Liver (tissue), 9 donors: ENCODE results near the gene PRAF2. TPM values are rescaled to one million over a fixed set of nuclear protein-coding genes. Genes with fewer than 3 reads are reported as not detected.

ENCODE experiments used
- DNase-seq: peaks from one replicate; pipeline ENCODE4 v3.0.0-alpha.2; 2017; ENCODE audit warnings: low spot score
- H3K27ac ChIP-seq, 2 donors: one replicate each; pipeline ENCODE4 v1.7.0; 2013; ENCODE audit warnings: inconsistent platforms in 2 of 2, low read length in 2 of 2, control low read depth in 1 of 2, low read depth in 1 of 2, mild to moderate bottlenecking in 1 of 2
- H3K27me3 ChIP-seq, 4 donors: one replicate each; pipeline versions ENCODE4 v1.6.1 to v1.7.0; 2013; ENCODE audit warnings: low read length in 3 of 4, inconsistent platforms in 1 of 4, mild to moderate bottlenecking in 1 of 4, moderate library complexity in 1 of 4; ENCODE audit not compliant: control insufficient read depth in 4 of 4, insufficient read depth in 4 of 4
- H3K36me3 ChIP-seq, 4 donors: one replicate each; pipeline versions ENCODE4 v1.6.1 to v1.7.0; 2013; ENCODE audit warnings: low read length in 3 of 4, mild to moderate bottlenecking in 3 of 4, low read depth in 1 of 4, moderate library complexity in 1 of 4; ENCODE audit not compliant: control insufficient read depth in 4 of 4, insufficient read depth in 3 of 4
- H3K4me1 ChIP-seq, 4 donors: one replicate each; pipeline versions ENCODE4 v1.6.1 to v1.7.0; 2013; ENCODE audit warnings: low read length in 3 of 4, mild to moderate bottlenecking in 3 of 4, moderate library complexity in 1 of 4; ENCODE audit not compliant: control insufficient read depth in 4 of 4, insufficient read depth in 4 of 4
- H3K4me3 ChIP-seq, 3 donors: one replicate each; pipeline versions ENCODE4 v1.6.1 to v1.7.0; 2013; ENCODE audit warnings: low read length in 3 of 3, control low read depth in 1 of 3, low read depth in 1 of 3, mild to moderate bottlenecking in 1 of 3
- H3K9ac ChIP-seq, 2 donors: one replicate each; pipeline ENCODE4 v1.7.0; 2013; ENCODE audit warnings: low read length in 2 of 2, mild to moderate bottlenecking in 2 of 2, moderate library complexity in 2 of 2, control low read depth in 1 of 2, low read depth in 1 of 2
- H3K9me3 ChIP-seq, 4 donors: one replicate each; pipeline versions ENCODE4 v1.6.1 to v1.7.0; 2013; ENCODE audit warnings: low read length in 3 of 4; ENCODE audit not compliant: control insufficient read depth in 4 of 4
- ATF3 ChIP-seq: IDR thresholded peaks from 2 replicates; pipeline ENCODE4 v1.6.1; 2016; ENCODE audit warnings: antibody characterized with exemption
- CTCF ChIP-seq: fragments of 150-350 bp; IDR thresholded peaks from 2 replicates; pipeline ENCODE4 v1.5.1; 2017; ENCODE audit warnings: improper control_type of control experiment, low read depth, low read length; ENCODE audit not compliant: missing input control
- EGR1 ChIP-seq, 2 donors: IDR thresholded peaks; 2 replicates each; pipeline ENCODE4 v1.6.1; 2016 to 2018; ENCODE audit warnings: antibody characterized with exemption in 2 of 2, low read depth in 2 of 2
- FOXA2 ChIP-seq: IDR thresholded peaks from 2 replicates; pipeline ENCODE4 v1.6.1; 2016; ENCODE audit warnings: antibody characterized with exemption
- GABPA ChIP-seq, 2 donors: IDR thresholded peaks in 1 of 2; conservative IDR thresholded peaks in 1 of 2; 2 replicates each; pipeline ENCODE4 v1.6.1; 2016; ENCODE audit warnings: antibody characterized with exemption in 2 of 2, mild to moderate bottlenecking in 1 of 2, moderate library complexity in 1 of 2
- HNF4A ChIP-seq, 2 donors: conservative IDR thresholded peaks; 2 replicates each; pipeline ENCODE4 v1.6.1; 2016; ENCODE audit warnings: antibody characterized with exemption in 2 of 2, mild to moderate bottlenecking in 2 of 2
- HNF4G ChIP-seq: IDR thresholded peaks from 2 replicates; pipeline ENCODE4 v1.6.1; 2016; ENCODE audit warnings: antibody characterized with exemption
- MAX ChIP-seq: IDR thresholded peaks from 2 replicates; pipeline ENCODE4 v1.6.1; 2016; ENCODE audit warnings: antibody characterized with exemption
- RAD21 ChIP-seq, 2 donors: IDR thresholded peaks; 2 replicates each; pipeline ENCODE4 v1.6.1; 2016; ENCODE audit warnings: antibody characterized with exemption in 2 of 2, mild to moderate bottlenecking in 2 of 2
- REST ChIP-seq: IDR thresholded peaks from 2 replicates; pipeline ENCODE4 v1.6.1; 2016; ENCODE audit warnings: antibody characterized with exemption, mild to moderate bottlenecking
- RXRA ChIP-seq, 2 donors: IDR thresholded peaks; 2 replicates each; pipeline ENCODE4 v1.6.1; 2017 to 2018; ENCODE audit warnings: antibody characterized with exemption in 2 of 2, mild to moderate bottlenecking in 1 of 2
- SP1 ChIP-seq: IDR thresholded peaks from 2 replicates; pipeline ENCODE4 v1.6.1; 2018; ENCODE audit warnings: antibody characterized with exemption, mild to moderate bottlenecking
- TAF1 ChIP-seq: conservative IDR thresholded peaks from 2 replicates; pipeline ENCODE4 v1.6.1; 2016; ENCODE audit warnings: antibody characterized with exemption, mild to moderate bottlenecking
- ZBTB33 ChIP-seq: IDR thresholded peaks from 2 replicates; pipeline ENCODE4 v1.6.1; 2016; ENCODE audit warnings: antibody characterized with exemption
- WGBS: extraction: QIAGEN DNeasy Blood & Tissue Kit; methylation state at CpG from one replicate; pipeline ENCODE4 v1.1.7; 2013; 5-methylcytosine and 5-hydroxymethylcytosine counted together
- polyA plus RNA-seq, 2 donors: library from polyadenylated mRNA; stranded (reverse) in 1 of 2; unstranded in 1 of 2; fragments of 200-250 nt in 1 of 2; fragments of >200 nt in 1 of 2; fragmentation: Nextera tagmentation in 1 of 2; extraction: Ambion mirVana in 1 of 2; gene quantifications; one replicate each; pipeline versions ENCODE4 v1.2.1 to v1.2.3, GENCODE V29; 2013 to 2015
- total RNA-seq, 2 donors: library from RNA; depleted of rRNA; stranded (reverse); fragments of >200 nt; gene quantifications; one replicate each; pipeline ENCODE4 v1.2.3, GENCODE V29; 2014
- donor health status: healthy.
- donor health status: healthy.
- donor health status: healthy.
- donor health status: healthy.
- donor health status: healthy.

PRAF2 gene
- total and polyA plus RNA-seq, 4 donors: 1.4 to 8.2 (median 3.9) TPM

- no peak for DNase-seq
- Histone ChIP-seq H3K4me1 (peaks cover 3 to 17% (median 8%) of the 10 kb centered on the region in 4 donors), H3K27ac (no peak overlapping the region), H3K27me3 (no peaks in the 10 kb centered on the region), H3K36me3 (peaks cover 5 to 18% (median 7%) of the 10 kb centered on the region in 4 donors), H3K4me3 (no peak overlapping the region), H3K9me3 (no peaks in the 10 kb centered on the region), H3K9ac (no peak overlapping the region)
- TF ChIP-seq ATF3: no peak
- no peak for TF ChIP-seq TAF1
- TF ChIP-seq FOXA2: no peak
- TF ChIP-seq SP1: no peak
- no peak for TF ChIP-seq ZBTB33
- no peak for TF ChIP-seq HNF4G
- no peak for TF ChIP-seq RAD21 (IDR thresholded peaks at IDR 0.05)
- no peak for TF ChIP-seq HNF4A (conservative IDR thresholded peaks at IDR 0.05)
- TF ChIP-seq MAX: no peak
- TF ChIP-seq EGR1 (IDR thresholded peaks at IDR 0.05; ENCODE audit: low read depth in 2 of 2): no peak
- TF ChIP-seq GABPA (IDR thresholded peaks at IDR 0.05 in 1 of 2, conservative IDR thresholded peaks at IDR 0.05 in 1 of 2): no peak
- no peak for TF ChIP-seq RXRA (IDR thresholded peaks at IDR 0.05)
- no peak for TF ChIP-seq CTCF
- no peak for TF ChIP-seq REST
- 55% methylated on average over 10 of the region's 10 CpGs for WGBS
Measured at GRCh38 chrX:49072712-49073095, 1.1 kb downstream of the PRAF2 start.
